Measurements from ENCODE around the gene PAIP2B.
A peak's percentile ranks its signal among the peaks of the same experiment; 100 is the strongest.

DNA sequence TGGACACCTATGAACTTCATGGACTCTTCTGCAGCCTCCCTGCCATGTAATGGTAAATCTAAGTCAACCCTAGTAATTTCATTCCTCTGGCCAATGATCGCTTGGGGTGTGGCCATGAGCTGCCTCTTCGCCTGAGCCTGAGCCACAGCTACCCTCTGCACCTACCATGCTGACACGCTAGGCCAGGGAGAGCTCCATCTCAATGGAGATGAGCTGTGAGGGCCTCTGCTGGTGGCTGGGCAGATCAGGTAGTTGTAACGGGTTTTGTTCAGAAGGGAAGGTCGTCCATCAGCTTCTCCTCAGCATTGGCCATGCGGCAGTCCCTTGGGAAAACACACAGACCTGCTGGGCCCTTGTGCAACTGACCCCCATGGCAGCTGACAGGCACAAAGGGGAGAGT lies 72.1 kb downstream of the PAIP2B start:
- TF ChIP-seq, protein P1, sequence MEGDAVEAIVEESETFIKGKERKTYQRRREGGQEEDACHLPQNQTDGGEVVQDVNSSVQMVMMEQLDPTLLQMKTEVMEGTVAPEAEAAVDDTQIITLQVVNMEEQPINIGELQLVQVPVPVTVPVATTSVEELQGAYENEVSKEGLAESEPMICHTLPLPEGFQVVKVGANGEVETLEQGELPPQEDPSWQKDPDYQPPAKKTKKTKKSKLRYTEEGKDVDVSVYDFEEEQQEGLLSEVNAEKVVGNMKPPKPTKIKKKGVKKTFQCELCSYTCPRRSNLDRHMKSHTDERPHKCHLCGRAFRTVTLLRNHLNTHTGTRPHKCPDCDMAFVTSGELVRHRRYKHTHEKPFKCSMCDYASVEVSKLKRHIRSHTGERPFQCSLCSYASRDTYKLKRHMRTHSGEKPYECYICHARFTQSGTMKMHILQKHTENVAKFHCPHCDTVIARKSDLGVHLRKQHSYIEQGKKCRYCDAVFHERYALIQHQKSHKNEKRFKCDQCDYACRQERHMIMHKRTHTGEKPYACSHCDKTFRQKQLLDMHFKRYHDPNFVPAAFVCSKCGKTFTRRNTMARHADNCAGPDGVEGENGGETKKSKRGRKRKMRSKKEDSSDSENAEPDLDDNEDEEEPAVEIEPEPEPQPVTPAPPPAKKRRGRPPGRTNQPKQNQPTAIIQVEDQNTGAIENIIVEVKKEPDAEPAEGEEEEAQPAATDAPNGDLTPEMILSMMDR (conservative IDR thresholded peaks at IDR 0.05; ENCODE audit: low read length), result peak; percentile 72
- no peak for TF ChIP-seq EZH2phosphoT487 (IDR thresholded peaks at IDR 0.05; ENCODE audit: borderline replicate concordance, low read depth, low read length)
